PFSK-1 (cell line): ENCODE data around the gene DNAJC5.
A peak's percentile ranks its signal among the peaks of the same experiment; 100 is the strongest.

Experiments used
- FOXP2 ChIP-seq: optimal IDR thresholded peaks from 2 replicates; pipeline ENCODE3; 2011; ENCODE audit warnings: borderline replicate concordance, control low read depth, inconsistent platforms; ENCODE audit not compliant: insufficient read depth; ENCODE audit errors: extremely low read length, extremely low read depth
- POLR2AphosphoS5 ChIP-seq: IDR thresholded peaks from 2 replicates; pipeline ENCODE4 v1.6.1; 2012; ENCODE audit warnings: low read depth, mild to moderate bottlenecking, control low read depth, low read length, moderate library complexity
- SIN3A ChIP-seq: IDR thresholded peaks from 2 replicates; pipeline ENCODE4 v1.6.1; 2012; ENCODE audit warnings: mild to moderate bottlenecking, low read length, moderate library complexity, borderline replicate concordance; ENCODE audit not compliant: insufficient read depth
- TAF1 ChIP-seq: IDR thresholded peaks from 2 replicates; pipeline ENCODE4 v1.6.1; 2012; ENCODE audit warnings: low read length, control low read depth, borderline replicate concordance; ENCODE audit not compliant: insufficient read depth
- TF ChIP-seq, protein P1 (sequence below), 2 experiments: IDR thresholded peaks; 2 replicates each; pipeline versions ENCODE4 v1.6.1 to v1.8.0; 2011 to 2012; ENCODE audit warnings: low read depth in 2 of 2, low read length in 2 of 2, control low read depth in 1 of 2, inconsistent platforms in 1 of 2, mild to moderate bottlenecking in 1 of 2, moderate library complexity in 1 of 2; ENCODE audit not compliant: insufficient read depth in 1 of 2

DNAJC5 gene

GRCh38 chr20:63877755-63878470 lies 17.0 kb upstream of the DNAJC5 start:
- TF ChIP-seq FOXP2 (no peak), POLR2AphosphoS5 (no peak), SIN3A (no peak), TAF1 (no peak)
- TF ChIP-seq, protein P1, sequence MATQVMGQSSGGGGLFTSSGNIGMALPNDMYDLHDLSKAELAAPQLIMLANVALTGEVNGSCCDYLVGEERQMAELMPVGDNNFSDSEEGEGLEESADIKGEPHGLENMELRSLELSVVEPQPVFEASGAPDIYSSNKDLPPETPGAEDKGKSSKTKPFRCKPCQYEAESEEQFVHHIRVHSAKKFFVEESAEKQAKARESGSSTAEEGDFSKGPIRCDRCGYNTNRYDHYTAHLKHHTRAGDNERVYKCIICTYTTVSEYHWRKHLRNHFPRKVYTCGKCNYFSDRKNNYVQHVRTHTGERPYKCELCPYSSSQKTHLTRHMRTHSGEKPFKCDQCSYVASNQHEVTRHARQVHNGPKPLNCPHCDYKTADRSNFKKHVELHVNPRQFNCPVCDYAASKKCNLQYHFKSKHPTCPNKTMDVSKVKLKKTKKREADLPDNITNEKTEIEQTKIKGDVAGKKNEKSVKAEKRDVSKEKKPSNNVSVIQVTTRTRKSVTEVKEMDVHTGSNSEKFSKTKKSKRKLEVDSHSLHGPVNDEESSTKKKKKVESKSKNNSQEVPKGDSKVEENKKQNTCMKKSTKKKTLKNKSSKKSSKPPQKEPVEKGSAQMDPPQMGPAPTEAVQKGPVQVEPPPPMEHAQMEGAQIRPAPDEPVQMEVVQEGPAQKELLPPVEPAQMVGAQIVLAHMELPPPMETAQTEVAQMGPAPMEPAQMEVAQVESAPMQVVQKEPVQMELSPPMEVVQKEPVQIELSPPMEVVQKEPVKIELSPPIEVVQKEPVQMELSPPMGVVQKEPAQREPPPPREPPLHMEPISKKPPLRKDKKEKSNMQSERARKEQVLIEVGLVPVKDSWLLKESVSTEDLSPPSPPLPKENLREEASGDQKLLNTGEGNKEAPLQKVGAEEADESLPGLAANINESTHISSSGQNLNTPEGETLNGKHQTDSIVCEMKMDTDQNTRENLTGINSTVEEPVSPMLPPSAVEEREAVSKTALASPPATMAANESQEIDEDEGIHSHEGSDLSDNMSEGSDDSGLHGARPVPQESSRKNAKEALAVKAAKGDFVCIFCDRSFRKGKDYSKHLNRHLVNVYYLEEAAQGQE (IDR thresholded peaks at IDR 0.05; ENCODE audit: insufficient read depth in 1 of 2, low read depth in 2 of 2, low read length in 2 of 2) = no peak

DNA sequence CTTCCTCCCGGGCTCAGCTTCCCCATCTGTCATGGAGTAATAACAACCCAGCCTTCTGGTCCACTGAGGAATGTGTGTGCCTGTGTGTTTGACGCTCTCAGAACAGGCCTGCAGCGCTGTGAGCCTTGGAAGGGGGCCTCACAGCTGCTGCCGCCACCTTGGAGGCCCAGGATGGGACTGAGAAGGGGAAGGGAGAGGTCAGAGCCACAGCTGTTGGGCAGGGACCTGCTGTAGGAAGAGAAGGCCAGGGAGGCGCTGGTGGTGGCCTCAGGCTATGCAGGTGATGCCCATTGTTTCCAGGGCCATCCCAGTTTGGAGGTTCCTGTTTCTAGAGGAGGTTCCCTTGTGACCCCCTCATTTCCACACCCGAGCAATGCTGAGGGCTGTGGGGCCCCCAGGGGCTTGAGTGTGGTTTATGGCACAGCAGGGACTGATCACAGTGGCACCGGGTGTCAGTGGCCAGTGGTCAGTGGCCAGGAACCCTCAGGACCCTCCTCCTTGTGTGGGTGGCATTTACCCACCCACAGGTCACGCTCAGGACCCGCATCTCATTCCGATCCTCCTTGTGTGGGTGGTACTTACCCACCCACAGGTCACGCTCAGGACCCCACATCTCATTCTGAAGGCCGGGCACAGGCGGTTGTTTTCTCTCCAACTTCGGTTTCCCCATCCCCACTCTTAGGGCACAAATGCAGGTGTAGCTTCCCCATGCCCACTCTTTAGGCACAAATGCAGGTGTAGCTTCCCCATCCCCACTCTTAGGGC lies 15.8 kb upstream of the DNAJC5 start:
- no peak for TF ChIP-seq POLR2AphosphoS5
- no peak for TF ChIP-seq SIN3A
- TF ChIP-seq, protein P1 (IDR thresholded peaks at IDR 0.05; ENCODE audit: insufficient read depth in 1 of 2, low read depth in 2 of 2, low read length in 2 of 2) = no peak

- no peak for TF ChIP-seq SIN3A
- TF ChIP-seq, protein P1 (IDR thresholded peaks at IDR 0.05; ENCODE audit: insufficient read depth in 1 of 2, low read depth in 2 of 2, low read length in 2 of 2) = peak; percentile 37 to 79; a peak in 3 of 4 replicates
Observed at GRCh38 chr20:63881451-63882226, 13.3 kb upstream of the DNAJC5 start.

DNA sequence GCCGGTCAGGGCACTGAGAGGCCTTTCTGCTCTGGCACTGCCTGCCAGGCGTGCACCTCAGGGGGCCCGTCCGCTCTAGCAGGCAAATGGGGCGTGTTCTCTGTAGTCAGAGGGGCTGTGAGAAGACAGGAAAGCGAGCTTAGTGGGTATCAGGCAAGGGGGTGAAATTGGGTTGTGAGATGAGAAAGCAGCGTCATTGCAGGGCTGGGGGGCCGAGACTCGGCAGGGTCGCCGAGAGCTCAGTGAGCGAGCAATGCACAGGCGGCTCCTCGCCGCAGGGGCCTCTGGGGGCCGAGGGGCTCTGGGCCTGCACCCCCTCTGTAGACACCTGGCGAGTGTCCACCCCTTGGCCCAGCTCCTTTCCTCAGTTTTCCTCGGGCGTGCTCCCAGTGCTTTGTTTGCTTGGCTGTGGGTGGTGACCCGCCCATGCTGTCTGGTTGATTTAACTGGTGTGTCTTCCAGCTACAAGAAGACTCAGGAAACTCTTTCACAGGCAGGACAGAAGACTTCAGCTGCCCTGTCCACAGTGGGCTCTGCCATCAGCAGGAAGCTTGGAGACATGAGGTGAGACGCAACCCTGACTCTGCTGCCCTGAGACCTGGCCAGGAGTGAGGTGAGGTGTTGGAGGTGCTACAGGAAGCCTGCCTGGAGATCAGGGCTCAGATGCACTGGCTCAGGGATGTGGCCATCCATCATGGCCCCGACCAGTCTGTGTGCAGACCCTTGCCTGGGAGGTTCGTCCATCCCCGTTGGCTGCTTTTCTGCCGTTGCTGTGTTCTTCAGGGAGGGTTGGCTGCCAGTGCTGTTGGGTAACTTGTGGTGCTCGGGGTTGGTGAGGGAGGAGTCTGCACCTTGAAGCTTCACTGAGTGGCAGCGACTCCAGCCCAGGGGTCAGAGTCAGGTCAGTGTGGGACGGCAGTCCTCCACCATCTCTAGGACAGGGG lies 12.4 kb upstream of the DNAJC5 start:
- TF ChIP-seq POLR2AphosphoS5 = no peak
- TF ChIP-seq FOXP2 = no peak
- no peak for TF ChIP-seq SIN3A
- no peak for TF ChIP-seq TAF1
- TF ChIP-seq, protein P1 (IDR thresholded peaks at IDR 0.05; ENCODE audit: insufficient read depth in 1 of 2, low read depth in 2 of 2, low read length in 2 of 2) = no peak
